Activated T-helper 9 cell treated with anti-CD3 and anti-CD28 coated beads, Interleukin-2, amount 50 U/mL, for 16 hours (primary cell): Measurements from ENCODE around the gene TCERG1L.
"Not testable (repeated sequence)": the region's sequence is repeated elsewhere in the genome, so short reads cannot be mapped to it uniquely, and the experiment has no call there.

Experiments
- DNase-seq: peaks from one replicate; pipeline ENCODE4 v3.0.0-alpha.2; 2020; ENCODE audit warnings: low read depth

The TCERG1L gene

DNA sequence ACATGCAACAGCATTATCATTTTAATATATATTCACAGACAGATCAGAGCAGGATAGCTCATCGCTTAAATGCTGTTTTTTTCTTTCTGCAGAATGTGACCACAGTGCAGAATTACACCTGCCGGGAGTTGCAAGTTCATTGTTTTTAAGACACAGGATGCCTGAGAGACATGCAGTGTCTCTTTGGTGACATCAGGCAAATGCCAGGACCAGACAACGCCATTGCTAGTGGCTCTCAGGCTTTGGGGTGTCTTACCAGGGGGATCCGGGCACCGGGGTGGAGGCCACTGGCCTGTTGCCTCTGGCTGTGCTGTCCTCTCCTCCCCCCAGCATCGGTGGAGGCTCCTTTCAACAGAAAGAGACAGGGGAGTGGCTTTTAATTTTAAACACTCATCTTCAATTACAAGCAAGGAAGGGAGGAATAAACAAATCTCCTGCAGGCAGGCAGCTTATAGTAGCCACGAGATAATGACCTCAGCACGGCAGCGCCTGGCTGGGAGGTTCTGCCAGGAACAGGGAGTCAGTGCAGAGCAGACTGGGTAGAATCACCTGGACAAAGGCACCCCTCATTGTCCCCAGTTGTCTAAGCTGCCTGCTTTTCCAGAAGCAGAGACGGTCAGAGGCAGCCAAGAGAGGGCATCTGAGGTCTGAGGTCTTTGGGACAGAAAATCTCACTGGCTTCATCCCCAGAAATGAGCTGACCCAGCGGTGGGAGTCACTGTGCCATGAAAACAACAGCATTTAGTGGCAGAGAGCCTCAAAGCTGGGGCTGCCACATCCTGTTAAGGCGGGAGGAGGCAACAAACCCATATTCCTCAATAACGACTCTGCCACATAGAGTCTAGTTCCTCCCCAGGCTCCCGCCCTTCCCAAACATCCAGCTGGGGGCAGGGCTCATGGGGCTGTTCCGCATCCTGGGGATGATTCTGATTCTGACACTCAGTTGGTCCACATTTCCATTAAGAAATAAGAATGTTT is 148.4 kb downstream of the TCERG1L start:
- DNase-seq: no peak

DNA sequence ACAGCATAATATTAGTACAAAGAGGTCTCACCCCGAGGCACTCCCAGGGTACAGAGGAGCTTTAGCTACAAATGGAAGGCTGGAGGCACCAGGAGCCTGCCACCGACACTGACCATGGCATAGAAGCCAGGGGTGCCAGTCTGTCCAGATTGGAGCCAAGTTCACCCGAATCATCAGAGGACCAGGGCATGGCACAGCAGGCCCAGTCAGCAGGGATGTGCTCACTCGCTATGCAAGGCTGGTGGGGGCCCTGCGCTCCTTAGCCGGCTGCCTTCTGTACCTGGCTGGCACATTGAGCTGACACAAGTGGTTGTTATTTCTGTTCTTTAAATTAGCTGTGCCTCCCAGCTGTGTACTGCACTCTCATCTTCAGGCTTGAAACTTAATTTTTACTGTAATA is 149.3 kb downstream of the TCERG1L start:
- no peak for DNase-seq

DNA sequence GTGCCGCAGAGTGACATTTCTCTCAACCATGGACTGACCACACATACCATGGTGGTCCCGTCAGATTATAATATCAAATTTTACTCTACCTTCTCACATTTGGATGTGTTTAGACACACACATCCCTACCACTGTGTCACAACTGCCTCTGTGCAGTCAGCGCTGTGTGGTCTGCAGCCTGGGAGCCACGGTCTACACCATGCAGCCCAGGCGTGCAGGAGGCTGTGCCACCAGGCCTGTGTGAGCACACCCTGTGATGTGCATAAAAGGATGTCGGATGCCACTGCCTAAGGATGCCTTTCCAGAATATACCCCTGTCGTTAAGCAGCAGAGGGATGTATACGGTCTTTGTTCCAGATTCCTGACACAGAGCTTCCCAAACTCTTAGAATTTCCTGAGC is 150.4 kb downstream of the TCERG1L start:
- no peak for DNase-seq

DNA sequence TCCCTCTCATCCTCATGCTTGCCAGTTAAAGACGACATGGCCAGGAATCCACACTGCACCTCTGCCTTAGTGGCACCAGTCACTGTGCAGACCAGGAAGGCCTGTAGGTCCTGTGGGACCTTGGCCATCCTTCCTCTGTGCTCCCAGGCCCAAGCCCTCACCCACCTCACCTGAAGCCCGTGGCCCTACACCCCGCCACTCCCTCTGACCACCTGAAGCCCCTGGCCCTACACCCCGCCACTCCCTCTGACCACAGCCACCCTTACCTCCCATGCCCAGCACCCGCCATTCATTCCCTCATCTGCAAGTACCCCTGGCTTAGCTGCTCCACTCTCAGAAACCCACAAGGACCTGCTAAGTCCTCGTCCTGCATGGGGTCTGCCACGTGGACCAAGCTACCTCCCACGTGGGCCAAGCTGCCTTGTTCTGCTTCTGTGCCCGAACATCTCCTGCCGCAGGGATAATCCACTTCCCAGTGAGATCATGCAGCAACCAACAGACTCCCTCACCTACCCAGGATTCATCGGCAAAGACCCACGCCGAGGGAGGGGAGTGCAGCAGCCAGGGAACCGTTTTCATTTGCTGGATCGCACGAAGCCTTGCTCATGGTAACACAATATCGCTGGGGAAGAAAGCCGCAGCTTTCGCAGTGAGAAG is 151.2 kb downstream of the TCERG1L start:
- DNase-seq: no peak

DNA sequence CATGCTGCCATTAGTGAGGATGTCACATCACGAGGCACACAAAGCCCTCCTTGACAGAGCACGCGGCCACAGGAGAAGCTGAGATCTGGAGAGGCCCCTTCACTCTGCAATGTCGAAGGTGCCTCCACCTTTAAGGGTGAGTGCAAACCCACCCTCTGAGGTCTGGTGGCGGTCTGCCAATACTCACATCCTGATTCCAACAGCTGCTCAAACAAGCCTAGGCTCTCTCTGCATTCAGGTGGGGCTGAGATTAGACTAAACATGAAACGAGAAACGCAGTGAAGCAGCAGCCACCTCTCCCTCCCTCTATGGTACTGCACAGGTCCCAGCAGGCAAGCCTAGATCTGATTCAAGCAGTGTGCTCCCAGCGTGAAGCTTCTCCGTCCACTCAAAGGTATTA is 151.8 kb downstream of the TCERG1L start:
- no peak for DNase-seq

DNA sequence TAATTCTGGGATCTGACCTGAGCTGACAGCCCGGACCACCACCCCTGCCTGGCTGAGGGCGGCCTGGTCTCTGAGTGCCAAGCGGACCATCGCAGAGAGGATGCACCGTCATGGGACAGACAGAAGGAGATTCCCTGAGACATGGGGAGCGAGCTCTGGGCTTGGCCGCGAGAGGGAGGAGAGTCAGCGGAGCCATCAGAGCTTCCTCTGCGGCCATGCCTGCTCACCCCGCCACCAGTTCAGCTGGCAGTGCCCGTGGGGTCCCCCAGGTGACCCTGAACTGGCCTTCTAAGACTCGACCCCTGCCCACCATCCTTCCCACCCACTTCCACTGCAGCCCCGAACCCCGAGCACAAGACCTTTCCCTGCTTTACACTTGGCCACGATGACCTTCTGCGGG is 152.8 kb downstream of the TCERG1L start:
- DNase-seq: no peak

DNA sequence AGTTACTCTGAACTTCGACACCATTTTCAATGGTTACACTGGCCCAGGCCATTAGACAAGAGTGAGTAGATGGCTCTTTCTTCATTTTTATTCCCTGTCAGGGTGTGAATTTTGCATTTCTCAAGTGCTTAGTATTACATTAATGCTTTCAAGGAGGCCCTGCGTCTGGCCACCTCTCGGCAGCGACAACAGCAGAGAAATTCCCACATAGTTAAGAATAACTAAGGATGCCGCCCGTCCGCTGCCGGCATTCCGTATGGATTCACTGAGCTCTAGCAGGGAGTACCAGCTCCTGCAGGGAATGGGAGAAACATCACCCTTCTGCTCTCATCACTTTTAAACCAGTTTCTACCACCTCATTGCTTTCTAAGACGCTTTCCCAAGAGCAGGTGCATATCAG is 153.6 kb downstream of the TCERG1L start:
- no peak for DNase-seq

DNA sequence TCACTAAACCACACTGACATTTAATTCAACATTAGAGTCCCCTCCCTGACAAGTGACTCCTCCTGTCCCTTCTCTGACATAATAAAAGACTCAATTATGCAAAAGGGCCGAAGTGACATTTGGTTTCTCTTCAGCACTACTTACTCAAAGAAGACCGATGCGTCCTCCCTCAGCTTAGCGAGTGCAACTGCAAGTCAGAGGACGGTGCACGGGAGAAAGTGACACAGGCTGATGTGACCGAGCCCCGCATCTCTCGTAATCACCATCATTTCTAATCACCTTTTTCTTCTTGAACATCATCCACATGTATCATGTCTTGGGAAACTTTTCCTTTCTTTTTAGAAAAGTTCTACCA is 155.7 kb downstream of the TCERG1L start:
- no peak for DNase-seq

DNA sequence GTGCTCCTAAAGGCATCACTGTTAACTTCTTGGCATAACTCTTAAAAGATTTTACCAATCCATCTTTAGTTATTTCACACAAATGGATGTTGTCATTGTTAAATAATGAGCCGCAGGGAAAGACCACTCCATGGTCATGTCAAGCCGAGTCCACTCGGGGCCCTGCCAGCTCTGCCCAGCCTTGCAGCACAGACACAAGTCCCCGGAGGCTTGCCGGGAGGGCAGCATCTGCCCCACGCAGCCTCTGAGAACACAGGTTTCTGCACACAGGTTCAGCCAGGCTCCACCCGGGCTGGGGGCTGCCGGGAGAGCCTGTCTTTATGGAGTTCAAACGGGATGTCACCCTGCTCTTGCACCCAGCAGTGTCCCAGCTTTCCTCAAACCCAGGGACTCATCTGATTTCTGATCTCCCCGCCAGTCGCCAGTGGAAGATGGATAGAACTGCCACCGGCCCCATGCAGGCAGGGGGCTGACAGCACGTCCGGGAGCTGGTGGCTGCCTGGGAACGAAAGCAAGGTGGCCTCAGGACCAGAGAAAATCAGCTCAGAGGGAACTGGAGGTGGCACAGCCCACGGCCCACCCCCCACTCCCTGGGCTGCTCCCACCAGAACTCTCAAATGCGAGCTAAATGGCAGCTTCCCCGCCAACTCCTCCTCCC is 156.2 kb downstream of the TCERG1L start:
- no peak for DNase-seq

DNA sequence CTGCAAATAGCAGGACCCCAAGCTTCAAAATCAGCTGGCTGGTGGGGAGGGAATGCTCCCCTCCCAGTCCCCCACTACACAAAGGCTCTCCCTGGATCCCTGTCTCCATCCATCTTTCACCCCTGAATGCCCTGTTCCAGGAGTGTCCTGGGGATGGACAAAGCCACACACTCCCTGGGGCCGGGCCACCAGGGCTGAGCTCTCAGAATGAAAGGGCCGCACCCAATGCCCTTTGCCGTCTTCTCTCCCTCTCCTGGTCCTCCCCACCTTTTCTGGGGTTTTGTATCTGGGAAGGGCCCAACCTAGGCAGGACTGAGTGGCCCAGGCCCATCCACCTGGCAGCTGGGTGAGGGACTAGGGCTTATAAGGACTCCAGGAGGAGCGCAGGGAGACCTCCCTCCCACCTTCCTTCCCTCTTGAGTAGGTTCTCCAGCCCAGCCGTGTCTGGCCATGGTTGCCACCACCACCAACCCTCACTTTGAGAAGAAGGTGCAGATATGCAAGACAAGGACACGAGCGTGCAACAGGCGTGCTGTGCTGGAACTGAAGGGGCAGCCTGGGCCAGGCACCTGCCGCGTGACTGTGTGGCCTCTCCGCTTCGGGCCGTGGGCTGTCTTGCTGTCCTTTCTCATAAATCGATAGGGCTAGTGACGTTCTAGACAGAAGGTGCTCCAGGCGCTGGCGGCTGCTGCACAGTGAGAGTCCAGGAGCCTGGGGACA is 157.1 kb downstream of the TCERG1L start:
- DNase-seq: no peak

DNA sequence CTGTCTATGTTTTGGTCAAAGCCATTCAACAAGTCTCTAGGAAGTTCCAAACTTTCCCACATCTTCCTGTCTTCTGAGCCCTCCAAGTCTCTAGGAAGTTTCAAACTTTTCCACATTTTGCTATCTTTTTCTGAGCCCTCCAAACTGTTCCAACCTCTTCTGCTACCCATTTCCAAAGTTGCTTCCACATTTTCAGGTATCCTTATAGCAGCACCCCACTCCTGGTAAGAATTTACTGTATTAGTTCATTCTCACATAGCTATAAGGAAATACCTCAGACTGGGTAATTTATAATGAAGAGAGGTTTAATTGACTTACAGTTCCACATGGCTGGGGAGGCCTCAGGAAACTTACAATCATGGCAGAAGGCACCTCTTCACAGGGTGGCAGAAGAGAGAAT is 159.1 kb downstream of the TCERG1L start:
- DNase-seq: not testable (repeated sequence)

DNA sequence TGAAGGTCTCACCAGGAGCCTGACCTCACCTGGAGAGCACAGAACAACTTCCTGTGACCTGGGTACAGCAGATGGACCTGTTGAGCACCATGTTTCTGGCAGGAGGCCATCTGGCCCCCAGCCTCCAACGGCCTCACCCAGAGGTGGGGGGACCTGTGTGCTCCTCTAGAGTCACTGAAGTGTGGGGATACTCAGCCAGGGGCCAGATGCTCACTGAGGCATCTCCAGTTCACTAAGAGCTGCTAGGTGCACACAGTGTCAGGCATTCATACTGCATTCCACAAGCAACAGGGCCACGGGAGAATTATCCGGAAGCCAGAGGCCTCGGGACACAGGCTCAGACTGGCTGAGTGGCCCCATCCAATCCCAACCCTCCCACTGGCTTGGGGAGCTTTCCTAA is 161.4 kb downstream of the TCERG1L start:
- no peak for DNase-seq

DNA sequence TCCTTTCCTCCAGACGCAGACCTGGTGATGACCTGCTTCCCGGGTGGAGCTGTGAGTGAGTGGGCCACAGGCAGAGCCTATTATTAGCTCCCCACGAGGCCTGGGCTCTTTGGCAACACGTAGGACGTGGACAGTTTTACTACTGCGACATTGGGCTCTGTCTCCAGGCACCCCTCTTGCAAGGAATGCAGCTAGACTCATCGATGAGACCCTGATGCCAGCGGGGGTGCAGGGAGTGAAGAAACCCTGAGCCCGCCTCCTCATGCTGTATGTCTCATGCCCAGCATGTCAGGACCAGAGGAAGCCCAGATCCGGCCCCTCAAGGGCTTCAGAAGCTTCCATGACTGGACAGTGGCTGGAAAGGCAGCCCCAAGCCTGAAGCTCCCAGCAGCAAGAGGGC is 161.9 kb downstream of the TCERG1L start:
- no peak for DNase-seq

DNA sequence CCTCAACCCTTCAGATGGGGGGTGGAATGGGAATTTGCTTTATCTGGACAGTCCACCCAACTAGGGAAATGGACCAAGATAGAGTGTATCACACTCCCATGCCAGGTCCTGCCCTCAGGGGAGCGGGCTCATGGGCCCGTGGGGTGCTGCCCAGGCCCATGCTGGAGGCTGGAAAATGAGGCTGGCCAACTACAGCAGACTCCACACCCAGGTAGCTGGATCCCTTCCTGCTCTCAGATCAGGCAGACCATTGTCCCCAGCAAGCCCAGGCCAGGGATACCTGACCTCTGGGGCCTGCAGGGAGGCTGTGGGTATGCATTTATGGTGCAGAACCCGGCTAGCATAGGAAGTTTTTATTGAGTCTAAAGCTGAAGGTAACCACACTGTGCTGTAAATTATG is 162.4 kb downstream of the TCERG1L start:
- DNase-seq: no peak

DNA sequence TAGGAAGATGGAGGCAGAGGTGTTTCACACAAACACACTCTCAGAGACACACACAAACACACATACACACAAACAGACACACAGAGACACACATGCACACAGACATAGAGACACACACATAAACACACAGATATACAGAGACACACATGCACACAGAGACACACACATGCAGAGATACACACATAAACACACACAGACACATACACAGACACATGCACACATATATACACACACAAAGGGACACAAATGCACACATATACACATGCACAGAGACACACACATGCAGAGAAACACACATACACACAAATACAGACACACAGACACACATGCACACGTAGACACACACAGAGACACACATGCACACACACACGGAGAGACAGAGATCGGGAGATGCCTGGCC is 163.3 kb downstream of the TCERG1L start:
- DNase-seq: no peak

DNA sequence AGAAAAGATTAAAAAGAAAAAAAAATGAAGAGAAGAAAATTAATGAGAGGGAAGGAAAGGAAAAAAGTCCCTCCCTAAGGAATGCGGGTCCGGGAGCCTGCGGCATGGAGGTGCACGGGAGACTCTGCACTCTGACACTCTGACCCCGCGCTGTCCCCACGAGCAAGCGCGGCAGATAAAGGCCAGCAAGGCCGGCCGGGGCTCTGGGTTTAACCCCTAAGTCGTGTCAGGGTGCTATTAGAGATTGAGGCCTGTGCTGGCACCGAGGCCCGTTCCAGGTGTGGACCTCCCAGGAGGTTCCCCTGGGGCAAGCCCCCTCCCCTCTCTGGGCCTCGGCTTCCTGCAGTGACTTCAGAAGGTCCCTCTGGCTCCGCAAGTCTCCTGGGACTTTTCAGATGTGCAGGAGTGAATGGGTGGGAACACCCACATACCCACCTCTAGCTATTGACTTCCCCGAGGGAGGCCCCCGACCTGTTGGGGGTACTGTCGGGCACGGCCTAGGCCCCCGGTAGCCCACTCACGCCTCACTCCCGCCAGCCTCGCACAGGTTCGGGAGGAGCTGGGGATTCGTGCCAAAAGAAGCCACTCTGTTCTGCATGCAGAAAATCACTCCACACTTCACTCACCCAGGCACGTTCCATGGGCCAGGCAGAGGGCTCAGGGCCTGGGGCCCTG is 164.1 kb downstream of the TCERG1L start:
- DNase-seq: no peak

DNA sequence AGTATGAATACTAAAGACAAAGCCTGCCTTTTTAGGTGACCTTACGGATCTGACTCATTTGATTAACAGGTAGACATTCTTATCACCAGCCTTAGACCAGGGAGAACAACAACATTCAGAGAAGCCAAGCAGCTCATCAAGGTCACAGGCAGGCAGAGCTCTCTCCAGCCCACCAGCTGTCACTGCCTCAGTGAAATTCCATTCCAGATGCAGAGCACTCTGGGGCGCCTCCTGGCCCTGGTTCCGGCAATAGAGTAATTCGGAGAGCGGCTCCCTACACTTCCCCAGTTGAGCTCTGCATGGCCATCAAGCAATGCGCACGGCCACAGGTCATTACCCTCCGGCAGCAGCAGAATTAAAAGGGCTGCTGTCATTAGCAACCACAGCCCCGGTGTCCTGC is 164.7 kb downstream of the TCERG1L start:
- DNase-seq: no peak

DNA sequence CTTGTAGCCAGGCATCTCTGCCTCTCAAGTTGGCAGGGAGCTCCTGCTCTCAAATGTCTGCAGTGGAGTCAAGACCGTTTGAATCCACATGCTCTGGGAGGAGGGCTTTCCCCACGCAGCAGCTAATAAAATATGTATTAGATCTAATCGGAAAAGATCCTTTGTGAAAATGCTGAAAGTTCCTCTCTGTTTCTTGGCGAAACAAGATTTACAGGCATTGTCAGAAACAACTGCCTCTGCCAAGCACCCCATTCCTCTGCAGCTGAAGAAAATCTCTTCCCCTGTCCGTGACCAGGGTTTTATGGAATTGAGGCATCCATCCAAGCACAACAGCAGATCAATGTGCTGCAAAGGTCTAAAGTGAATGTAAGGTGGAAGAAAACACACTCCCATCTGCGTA is 165.8 kb downstream of the TCERG1L start:
- no peak for DNase-seq

DNA sequence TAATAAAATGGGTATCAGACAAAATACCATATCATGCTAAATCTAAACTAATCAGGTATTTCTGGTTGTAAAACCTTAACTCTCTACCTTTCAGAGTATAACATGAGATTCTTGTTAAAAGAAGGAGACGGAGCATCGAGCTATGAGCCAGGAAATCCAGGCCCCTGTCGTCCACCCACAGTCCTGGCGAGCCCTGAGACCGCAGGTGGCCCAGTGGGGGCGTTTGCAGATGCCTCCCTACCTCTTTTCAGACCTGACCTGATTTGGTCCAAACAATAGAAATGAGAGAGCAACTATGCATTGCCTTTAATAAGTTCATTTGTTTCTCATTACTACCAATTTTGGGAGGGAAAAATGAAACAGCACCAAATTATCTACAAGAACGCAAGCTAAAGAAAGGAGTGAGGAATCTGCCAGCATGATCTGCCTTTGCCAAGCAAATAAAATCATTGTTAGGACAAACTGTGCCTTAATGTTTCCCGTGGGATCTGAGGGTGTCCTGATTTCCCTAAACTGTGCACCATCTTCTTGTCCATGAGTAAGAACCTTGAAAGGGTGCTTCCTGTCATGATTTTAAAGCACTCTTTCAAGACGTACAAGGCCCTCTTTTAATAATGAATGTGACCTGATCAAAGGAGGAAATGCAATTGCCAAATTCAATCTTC is 166.7 kb downstream of the TCERG1L start:
- DNase-seq: no peak

DNA sequence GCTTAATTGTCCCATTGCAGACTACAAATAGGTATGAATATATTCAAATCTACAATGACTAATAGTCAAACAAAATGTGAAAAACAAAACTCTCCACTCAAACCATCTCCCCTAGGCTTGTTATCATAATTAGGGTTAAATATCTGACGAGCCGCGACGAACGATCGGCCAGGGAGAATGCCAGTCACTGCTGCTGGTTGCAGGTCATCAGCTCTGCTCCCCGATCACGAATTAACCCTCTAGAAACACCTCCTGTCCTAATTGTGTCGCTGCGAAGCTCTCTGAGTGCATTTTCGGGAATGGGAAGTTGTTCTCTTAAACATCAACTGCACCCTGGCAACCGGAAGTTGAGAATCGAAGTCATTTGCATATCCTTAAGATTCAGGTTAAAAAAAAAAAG is 167.3 kb downstream of the TCERG1L start:
- DNase-seq: no peak

DNA sequence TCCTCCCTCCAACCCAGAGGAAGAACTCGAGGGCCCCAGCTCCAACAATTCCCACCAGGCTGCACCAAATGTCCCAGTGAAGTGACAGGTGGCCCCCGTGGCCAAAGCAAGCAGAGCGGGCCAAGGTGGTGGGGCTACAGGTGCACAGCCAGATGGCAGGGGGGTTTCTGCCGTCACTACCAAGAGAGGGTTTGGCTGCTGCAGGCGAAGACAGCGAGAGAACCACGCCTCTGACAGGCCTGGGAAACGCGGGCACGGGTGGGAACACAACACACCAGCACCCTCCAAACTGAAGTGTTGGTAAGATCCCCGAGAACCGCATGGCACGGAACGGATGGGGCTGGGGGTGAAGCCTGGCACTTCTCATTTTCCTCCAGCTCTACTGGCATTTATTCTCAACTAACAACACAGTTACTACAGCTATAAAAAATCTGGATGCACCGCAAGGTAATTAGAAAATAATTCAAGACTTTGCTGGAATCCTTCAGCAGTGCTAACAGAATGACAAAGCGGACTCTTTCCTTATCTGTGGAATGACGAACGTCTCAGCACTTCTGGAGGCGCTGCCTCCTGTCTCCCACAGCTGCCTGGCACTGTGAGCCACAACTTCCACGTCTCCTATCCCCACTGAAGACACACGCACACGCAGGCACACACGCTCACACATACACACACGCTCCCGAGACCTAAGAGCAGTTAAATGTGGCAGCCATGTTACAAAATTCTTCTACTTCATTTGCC is 167.9 kb downstream of the TCERG1L start:
- no peak for DNase-seq
